OCI-LY3 (cell line): Measurements from ENCODE around the gene BUB3.

Experiments
- EZH2phosphoT487 ChIP-seq: fragments of 200-600 bp; shearing (Covaris generic); IDR thresholded peaks from 2 replicates; pipeline ENCODE4 v1.6.1; 2018; ENCODE audit warnings: antibody characterized with exemption, mixed run types, low read depth
- TF ChIP-seq, protein P1 (sequence below): fragments of 200-600, 300-600 bp; sonication (generic); IDR thresholded peaks from 2 replicates; pipeline ENCODE4 v1.5.1; 2014; ENCODE audit warnings: antibody characterized with exemption, low read length, low read depth

DNA sequence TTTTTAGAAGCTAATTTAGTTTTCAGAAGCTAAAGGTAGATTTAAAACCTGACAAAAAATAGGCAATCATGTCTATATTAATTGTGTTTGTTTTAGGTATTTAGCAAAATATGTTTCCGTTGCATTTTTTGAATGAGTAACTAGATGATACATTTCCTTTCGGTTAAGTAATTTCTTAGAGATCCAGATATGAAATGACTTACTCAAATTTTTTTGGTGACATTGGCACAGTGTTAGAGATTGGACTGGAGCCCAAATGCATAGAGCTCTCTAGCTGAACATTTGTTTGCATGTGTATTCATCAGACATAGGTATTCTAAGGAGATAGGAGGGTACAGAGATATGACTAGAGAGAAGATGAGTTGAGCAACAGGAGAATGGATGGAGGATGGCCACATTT is 1.9 kb downstream of the BUB3 start:
- TF ChIP-seq, protein P1, sequence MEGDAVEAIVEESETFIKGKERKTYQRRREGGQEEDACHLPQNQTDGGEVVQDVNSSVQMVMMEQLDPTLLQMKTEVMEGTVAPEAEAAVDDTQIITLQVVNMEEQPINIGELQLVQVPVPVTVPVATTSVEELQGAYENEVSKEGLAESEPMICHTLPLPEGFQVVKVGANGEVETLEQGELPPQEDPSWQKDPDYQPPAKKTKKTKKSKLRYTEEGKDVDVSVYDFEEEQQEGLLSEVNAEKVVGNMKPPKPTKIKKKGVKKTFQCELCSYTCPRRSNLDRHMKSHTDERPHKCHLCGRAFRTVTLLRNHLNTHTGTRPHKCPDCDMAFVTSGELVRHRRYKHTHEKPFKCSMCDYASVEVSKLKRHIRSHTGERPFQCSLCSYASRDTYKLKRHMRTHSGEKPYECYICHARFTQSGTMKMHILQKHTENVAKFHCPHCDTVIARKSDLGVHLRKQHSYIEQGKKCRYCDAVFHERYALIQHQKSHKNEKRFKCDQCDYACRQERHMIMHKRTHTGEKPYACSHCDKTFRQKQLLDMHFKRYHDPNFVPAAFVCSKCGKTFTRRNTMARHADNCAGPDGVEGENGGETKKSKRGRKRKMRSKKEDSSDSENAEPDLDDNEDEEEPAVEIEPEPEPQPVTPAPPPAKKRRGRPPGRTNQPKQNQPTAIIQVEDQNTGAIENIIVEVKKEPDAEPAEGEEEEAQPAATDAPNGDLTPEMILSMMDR, result no peak
- TF ChIP-seq EZH2phosphoT487, result no peak
